HepG2 (cell line): ENCODE results near the gene AHCYL2.

Experiments used
- ATAD3A ChIP-seq: sonication (generic); formaldehyde crosslinking; IDR thresholded peaks from 2 replicates; pipeline ENCODE4 v1.4.0; 2020; ENCODE audit warnings: missing genetic modification reagents
- FLYWCH1 ChIP-seq: sonication (generic); formaldehyde crosslinking; IDR thresholded peaks from 2 replicates; pipeline ENCODE4 v1.8.1; 2023; ENCODE audit warnings: mild to moderate bottlenecking, missing genetic modification reagents
- FOXM1 ChIP-seq: sonication (generic); formaldehyde crosslinking; IDR thresholded peaks from 2 replicates; pipeline ENCODE4 v1.5.0; 2020; ENCODE audit warnings: missing genetic modification reagents
- HNRNPK ChIP-seq: fragments of 200-400 bp; formaldehyde crosslinking; IDR thresholded peaks from 2 replicates; pipeline ENCODE4 v1.6.1; 2018; ENCODE audit warnings: low read length, low read depth, moderate library complexity, mild to moderate bottlenecking; ENCODE audit not compliant: poor library complexity, severe bottlenecking
- HNRNPUL1 ChIP-seq: fragments of 200-400 bp; formaldehyde crosslinking; IDR thresholded peaks from 2 replicates; pipeline ENCODE4 v1.6.1; 2017; ENCODE audit warnings: low read depth, mild to moderate bottlenecking, low read length, moderate library complexity
- MAF1 ChIP-seq: sonication (generic); formaldehyde crosslinking; IDR thresholded peaks from 2 replicates; pipeline ENCODE4 v1.5.0; 2020; ENCODE audit warnings: missing genetic modification reagents, borderline replicate concordance
- MTA1 ChIP-seq: sonication (generic); formaldehyde crosslinking; IDR thresholded peaks from 2 replicates; pipeline ENCODE4 v1.4.0; 2020; ENCODE audit warnings: missing genetic modification reagents, mild to moderate bottlenecking, borderline replicate concordance
- SYNCRIP ChIP-seq: fragments of 200-400 bp; formaldehyde crosslinking; IDR thresholded peaks from 2 replicates; pipeline ENCODE4 v1.6.1; 2018; ENCODE audit warnings: mild to moderate bottlenecking, low read depth, low read length; ENCODE audit not compliant: insufficient read depth
- ZNF547 ChIP-seq: sonication (generic); formaldehyde crosslinking; IDR thresholded peaks from 2 replicates; pipeline ENCODE4 v1.5.1; 2020; ENCODE audit warnings: mild to moderate bottlenecking, missing genetic modification reagents
- TF ChIP-seq, protein P1 (sequence below): sonication (generic); formaldehyde crosslinking; IDR thresholded peaks from 2 replicates; pipeline ENCODE4 v1.5.0; 2020; ENCODE audit warnings: mild to moderate bottlenecking, missing genetic modification reagents, moderate library complexity
- TF ChIP-seq, protein P2 (sequence below): sonication (generic); formaldehyde crosslinking; IDR thresholded peaks from 2 replicates; pipeline ENCODE4 v1.8.0; 2022; ENCODE audit warnings: missing genetic modification reagents, mild to moderate bottlenecking, borderline replicate concordance

- TF ChIP-seq, protein P1, sequence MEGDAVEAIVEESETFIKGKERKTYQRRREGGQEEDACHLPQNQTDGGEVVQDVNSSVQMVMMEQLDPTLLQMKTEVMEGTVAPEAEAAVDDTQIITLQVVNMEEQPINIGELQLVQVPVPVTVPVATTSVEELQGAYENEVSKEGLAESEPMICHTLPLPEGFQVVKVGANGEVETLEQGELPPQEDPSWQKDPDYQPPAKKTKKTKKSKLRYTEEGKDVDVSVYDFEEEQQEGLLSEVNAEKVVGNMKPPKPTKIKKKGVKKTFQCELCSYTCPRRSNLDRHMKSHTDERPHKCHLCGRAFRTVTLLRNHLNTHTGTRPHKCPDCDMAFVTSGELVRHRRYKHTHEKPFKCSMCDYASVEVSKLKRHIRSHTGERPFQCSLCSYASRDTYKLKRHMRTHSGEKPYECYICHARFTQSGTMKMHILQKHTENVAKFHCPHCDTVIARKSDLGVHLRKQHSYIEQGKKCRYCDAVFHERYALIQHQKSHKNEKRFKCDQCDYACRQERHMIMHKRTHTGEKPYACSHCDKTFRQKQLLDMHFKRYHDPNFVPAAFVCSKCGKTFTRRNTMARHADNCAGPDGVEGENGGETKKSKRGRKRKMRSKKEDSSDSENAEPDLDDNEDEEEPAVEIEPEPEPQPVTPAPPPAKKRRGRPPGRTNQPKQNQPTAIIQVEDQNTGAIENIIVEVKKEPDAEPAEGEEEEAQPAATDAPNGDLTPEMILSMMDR = no peak
- TF ChIP-seq ZNF547 (no peak), HNRNPK (no peak), SYNCRIP (no peak), MTA1 (CRISPR knock-in tag) (no peak), FLYWCH1 (no peak), FOXM1 (CRISPR knock-in tag) (no peak), ATAD3A (CRISPR knock-in tag) (no peak), MAF1 (CRISPR knock-in tag) (no peak), HNRNPUL1 (no peak)
- TF ChIP-seq, protein P2, sequence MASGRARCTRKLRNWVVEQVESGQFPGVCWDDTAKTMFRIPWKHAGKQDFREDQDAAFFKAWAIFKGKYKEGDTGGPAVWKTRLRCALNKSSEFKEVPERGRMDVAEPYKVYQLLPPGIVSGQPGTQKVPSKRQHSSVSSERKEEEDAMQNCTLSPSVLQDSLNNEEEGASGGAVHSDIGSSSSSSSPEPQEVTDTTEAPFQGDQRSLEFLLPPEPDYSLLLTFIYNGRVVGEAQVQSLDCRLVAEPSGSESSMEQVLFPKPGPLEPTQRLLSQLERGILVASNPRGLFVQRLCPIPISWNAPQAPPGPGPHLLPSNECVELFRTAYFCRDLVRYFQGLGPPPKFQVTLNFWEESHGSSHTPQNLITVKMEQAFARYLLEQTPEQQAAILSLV (CRISPR knock-in tag) = no peak
These were observed 137.7 kb downstream of the AHCYL2 start for GRCh38 chr7:129362496-129362895.
